Activated CD4-positive, alpha-beta T cell treated with anti-CD3 and anti-CD28 coated beads for 48 hours (primary cell): ENCODE measurements around the gene ARHGAP6.
"Not testable (repeated sequence)": the region's sequence is repeated elsewhere in the genome, so short reads cannot be mapped to it uniquely, and the experiment has no call there.

ENCODE experiments used
- DNase-seq: peaks from one replicate; pipeline ENCODE4 v3.0.0-alpha.2; 2020

The ARHGAP6 gene

GRCh38 chrX:11509786-11510185, 155.9 kb downstream of the ARHGAP6 start:
- DNase-seq: no peak

DNA sequence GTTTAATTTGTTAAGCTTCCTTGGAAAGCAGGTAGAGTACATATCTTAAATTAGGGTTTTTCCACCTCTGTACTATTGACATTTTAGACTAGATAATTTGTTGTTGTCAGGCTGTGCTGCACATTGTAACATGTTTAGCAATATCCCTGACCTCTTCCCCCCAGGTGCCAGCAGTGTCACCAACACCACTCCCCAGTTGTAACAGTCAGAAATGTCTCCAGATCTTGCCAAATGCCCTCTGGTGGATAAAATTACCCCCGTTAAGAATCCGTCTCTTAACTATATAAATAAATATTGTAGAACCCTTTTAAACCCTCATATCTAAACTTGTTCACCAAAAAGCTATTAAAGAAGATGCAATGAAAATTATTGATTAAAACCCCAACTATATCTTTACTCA, 161.5 kb downstream of the ARHGAP6 start:
- no peak for DNase-seq

DNA sequence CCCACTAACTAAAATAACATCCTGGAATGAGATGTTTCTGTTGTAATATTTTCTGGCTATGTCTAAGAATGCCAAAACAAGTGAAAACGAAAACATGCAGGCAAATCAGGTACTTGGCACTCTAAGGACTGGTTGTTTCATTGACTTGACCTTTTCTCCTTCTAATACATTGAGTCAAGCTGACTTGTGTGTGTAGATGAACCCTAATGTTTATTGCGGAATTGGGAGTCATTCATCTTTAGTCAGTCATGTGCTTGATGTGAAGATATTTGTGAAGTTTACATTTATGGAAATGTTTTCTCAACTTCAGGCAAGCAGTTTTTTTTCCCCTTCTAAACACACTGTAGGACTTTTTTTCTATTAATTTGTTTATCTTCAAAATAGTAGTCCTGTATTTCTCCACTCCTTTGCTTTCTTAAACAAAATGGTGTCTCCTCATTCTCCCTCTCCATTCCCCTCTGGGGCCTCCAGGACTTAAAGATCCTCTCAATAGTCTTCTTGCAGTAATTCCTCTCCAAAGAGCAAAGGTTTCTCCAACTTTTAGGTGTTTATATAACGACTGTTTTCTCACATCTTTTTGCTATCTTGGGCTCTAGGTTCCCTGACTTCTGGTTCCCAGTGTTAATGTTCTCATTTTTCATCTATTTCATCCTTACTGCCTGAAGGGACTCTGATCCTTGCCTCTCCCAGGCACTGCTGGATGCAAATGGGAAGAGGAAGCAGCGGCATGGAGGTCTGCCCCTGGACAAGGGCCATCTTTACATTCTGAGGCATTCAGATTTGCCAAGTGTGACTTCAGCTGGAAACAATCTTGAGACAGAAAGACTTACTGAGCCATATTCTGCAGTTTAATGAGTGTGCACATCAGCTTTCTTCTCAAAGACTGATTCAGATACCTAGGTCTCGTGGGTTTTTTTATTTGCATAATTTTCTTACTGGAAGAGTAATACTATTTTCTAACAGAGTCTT, 166.4 kb downstream of the ARHGAP6 start:
- no peak for DNase-seq

DNA sequence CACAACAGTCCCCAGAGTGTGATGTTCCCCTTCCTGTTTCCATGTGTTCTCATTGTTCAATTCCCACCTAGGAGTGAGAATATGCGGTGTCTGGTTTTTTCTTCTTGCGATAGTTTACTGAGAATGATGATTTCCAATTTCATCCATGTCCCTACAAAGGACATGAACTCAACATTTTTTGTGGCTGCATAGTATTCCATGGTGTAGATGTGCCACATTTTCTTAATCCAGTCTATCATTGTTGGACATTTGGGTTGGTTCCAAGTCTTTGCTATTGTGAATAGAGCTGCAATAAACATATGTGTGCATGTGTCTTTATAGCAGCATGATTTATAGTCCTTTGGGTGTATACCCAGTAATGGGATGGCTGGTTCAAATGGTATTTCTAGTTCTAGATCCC, 174.3 kb downstream of the ARHGAP6 start:
- DNase-seq: not testable (repeated sequence)

GRCh38 chrX:11484290-11484689, 181.4 kb downstream of the ARHGAP6 start:
- no peak for DNase-seq

DNA sequence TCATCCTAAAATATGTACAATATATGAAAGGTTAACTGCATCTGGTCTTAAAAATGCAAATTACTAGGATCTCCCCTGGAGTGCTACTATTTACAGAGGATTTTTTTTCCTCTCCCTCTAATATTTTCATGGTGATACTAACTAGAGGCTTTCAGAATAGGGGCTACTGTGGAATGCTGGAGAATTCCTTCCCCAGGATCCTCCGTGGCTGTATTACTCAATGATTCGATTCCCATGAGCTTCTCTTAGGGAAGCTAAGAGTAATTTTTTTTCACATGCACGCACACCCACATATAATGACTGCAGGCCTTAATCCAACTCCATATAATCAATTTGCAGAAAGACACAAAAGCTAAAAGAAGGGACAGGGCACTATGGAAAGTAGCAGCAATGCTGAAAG, 184.7 kb downstream of the ARHGAP6 start:
- DNase-seq: no peak

DNA sequence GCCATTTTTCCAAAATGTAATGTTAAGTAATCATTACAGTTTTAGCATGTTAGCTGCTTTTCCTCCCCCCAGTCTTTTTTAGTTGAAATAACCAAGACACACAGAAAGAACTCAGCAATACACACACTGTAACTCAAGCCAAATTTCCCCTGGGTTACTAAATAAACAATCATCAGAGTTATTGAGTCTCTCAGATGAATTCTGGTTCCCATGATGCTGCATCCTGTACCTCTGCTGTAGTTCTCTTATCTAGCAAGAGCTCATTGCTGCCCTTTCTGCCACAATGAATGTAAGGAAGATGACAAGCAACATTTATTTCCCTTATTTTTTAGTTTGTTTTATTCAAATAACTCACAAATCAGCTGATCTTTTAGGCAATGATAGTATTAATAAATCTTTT, 185.1 kb downstream of the ARHGAP6 start:
- no peak for DNase-seq

DNA sequence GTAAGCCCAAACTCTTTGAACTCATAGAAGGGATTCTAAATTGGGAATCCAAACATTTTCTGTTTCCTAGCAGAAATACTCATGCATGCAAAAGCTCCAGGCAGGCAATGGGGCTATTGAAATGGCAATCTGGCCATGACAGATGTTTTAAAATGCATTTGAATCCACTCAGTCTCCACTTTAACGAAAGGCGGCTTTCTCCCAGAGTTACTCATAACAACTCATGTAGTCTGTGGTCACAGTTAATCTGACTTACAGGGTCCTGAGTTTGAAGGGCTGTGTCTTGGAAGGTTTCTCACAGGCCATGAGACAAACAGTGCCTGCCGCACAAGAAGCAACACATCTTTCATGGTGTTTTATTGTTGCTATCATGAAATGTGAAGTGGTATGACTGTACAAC, 186.8 kb downstream of the ARHGAP6 start:
- no peak for DNase-seq

DNA sequence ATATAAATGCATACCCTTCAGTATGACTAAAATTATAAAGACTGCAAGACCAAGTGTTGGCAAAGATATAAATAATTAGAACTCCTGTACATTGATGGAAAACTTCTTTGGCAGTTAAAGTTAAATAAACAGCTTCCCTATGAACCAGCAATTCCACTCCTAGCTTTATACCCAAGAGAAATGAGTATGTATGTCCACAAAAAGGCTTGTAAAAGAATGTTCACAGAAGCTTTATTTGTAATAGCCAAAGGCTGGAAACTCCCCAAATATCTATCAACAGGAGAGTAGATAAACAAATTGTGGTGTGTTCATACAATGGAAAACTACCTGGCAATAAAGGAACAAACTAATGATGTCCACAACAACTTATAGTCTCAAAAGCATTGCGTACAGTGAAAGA, 187.7 kb downstream of the ARHGAP6 start:
- no peak for DNase-seq

GRCh38 chrX:11474576-11474975, 191.1 kb downstream of the ARHGAP6 start:
- no peak for DNase-seq

DNA sequence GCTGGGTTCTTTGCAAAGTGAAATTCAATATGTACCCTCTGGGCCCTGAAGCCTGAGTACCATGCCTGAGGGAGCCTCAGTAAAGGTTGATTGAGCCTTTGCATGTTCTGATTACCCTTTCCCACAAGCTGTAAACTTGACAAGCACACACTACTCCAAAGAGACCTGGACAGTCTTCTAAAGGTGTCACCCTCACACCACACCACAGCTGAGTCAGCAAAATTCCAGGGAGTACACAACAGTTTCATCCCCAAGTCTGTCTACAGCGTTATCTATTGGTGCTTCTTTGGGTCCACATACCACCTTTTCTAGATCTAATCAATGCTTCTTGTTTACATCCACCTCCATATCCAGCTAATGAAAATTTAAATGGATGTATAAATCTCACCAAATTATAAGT, 191.7 kb downstream of the ARHGAP6 start:
- DNase-seq: no peak

DNA sequence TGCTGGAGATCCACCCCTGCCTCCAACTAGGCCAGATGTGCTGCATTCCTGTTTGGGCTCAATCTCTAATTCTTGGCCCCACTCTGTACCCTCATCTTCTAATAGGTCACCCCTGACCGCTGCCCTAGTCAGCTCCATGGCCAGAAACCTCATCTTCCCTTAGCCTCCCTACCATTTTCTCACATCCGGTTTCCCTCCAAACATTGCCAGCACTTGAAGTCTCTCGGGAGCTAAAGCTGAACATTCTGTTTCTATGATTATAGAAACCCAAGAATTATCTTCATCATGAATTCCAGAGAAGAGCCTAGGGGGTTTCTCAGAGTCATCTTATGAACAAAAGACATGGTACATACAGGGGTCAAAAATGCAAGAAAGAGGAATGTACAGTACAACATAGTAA, 192.8 kb downstream of the ARHGAP6 start:
- DNase-seq: no peak

- DNase-seq: no peak
Observed at GRCh38 chrX:11472381-11472780, 193.3 kb downstream of the ARHGAP6 start.

GRCh38 chrX:11470250-11470974, 195.3 kb downstream of the ARHGAP6 start:
- DNase-seq: no peak

DNA sequence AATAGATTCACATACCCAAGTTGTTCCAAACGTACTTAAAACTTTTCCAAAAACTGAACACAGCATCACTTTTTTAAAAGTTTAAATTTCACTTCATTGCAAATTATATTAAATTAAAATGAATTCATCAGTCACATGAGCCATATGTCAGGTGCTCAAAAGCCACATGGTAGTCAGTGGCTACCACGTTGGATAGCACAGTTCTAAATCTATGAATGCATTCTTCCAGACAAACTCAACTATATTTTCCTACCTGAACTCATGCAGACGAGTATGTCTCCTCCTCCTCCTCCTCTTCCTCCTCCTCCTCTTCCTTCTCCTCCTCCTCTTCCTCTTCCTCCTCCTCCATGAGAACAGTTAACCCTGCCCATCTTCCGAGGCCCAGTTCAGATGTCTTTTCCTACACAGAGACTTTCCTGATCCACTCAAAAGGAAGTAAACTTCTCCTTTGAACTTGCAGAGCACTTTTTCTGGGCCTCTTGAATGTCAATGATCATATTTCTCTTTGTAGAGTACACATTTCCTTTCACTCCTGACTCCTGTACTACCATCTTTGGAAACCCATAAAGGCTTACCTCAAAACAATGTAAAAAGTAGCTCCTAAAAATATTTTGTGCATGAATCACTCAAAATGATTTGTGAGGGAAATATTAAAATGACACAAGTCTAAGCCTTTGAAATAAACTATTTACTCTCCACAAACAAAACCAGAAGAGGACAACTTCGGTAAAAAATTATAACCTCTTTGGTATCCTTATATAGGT, 199.9 kb downstream of the ARHGAP6 start:
- no peak for DNase-seq

DNA sequence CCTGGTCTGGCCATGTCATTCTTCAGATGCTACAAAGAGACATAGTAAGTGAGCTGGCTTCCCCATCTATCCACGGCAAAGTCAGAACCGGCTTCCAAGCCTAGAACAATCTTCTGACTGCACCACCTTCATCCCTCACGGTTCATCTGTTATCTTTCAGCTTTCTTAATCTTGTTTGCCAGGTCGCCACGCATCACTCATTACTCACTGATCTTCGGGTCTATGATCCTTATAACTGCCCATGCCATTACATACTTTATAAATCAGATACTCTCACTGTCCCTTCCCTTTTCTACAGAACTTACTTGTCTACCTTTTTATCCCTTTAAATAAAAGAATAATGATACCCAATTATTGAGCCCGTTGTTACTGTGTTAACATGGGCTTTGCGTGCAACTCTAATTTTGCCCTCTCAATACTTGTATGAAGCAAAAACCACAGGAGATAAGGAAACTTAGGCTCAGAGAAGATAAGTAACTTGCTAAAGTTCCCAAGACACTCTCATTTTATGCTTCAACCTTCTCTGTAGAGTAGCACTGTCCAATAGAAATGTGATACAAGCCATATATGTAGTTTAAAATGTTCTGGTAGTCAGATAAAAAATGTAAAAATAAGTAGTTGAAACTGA, 200.8 kb downstream of the ARHGAP6 start:
- no peak for DNase-seq

DNA sequence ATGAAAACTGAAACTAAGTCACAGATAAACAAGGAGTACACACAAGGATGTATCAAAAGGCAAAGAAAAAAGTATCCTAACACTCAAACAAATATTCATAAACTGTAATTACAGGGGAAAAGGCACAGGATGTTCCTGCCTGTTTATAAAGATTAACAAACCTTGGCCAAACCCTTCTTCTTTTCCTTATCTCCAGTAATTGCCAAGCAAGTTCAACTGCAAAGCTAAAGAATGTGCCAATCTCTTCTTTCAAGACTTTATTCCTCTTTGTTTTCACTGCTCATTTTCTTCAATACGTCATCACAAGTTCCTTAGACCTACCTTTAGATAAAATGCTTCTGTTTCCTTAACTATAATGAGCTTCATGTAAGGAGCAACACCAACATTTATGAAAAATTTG, 201.3 kb downstream of the ARHGAP6 start:
- no peak for DNase-seq

DNA sequence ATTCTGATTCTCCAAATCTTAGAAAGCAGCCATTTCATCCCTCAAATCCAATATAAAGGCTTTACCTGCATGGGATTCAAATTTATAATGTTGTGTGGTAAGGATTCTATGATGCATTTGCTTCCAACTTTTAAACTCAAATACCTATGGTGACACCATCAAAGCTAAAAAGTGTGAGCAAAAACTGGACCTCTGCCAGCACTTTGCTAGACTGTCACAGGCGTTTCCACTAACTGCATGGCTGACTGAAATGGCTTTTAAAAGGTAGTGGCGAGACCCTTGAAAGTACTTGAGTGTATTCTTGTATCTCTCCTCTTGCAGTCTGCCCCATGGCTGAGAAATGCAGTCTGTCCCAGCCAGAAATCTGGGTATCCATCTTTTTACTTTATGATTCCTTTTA, 203.1 kb downstream of the ARHGAP6 start:
- no peak for DNase-seq

DNA sequence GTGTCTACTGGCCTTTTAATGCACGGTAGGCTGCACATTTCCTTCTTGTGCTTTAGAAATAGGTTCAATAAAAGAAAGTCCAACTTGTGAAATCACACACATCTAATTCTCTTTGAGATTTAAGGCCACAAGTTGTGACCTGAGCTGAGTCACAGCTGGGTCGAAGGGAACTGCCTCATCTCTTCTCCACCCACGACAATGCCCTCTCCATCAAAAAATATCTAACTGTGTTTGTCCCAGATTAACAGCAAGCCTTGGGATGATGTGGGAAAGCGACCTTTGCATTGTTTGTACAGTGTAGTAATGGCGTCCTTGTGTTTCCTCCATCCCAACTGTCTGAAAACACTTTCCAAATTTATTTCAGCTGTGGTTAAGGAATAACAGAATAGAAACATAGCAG, 203.6 kb downstream of the ARHGAP6 start:
- no peak for DNase-seq

DNA sequence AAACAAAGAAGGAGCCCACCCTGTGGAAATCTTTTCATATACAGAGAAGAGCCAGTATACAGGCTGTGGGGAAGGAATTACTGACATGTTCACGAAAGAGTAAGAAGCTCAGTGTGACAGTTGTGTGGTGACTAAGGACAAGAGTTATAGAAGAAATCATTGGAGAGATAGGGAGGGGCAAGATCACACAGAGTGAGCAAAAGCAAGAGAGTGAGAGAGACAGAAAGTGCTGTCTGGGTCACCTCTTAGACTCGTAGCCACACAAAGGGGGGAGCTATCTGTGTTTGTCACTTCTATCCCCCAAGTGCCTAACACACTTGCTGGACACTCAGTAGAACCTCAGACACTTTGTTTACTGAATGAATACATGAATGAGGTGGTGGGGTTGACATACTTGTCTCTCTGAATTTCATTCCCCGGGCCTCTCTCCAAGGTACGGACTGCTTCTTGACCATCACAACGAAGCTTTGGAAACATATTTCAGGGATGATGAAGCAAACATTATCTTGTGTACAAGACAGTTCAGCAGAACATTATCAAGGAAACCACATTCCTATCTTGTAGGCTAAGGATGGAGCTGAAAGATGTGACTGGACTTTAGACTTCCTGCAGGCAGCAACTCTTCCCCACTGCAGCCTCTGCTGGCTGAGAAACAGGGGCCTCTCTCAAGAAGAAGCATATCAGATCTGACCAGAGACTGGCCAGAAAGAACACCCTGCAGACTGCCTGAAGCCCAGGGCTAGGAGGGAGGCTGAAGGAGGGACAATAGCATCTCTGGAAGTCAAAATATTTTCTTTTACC, 204.3 kb downstream of the ARHGAP6 start:
- DNase-seq: no peak

DNA sequence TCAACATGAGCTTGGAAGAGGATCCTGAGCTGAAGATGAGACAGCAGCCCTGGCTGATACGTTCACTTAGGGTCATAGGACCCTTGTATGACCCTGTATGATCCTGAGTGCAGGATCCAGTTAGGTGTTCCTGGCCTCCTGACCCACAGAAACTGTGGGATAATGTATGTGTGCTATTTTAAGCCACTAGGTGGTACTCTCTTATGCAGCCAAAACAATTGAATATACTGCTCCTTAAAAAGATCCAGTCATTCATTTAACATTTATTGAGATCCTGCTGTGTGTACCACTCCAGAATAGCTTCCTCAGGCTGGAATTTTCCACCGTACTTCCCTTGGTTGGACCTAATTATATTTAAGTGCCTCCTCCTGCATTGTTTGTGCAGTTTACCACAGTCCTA, 205.4 kb downstream of the ARHGAP6 start:
- DNase-seq: no peak

DNA sequence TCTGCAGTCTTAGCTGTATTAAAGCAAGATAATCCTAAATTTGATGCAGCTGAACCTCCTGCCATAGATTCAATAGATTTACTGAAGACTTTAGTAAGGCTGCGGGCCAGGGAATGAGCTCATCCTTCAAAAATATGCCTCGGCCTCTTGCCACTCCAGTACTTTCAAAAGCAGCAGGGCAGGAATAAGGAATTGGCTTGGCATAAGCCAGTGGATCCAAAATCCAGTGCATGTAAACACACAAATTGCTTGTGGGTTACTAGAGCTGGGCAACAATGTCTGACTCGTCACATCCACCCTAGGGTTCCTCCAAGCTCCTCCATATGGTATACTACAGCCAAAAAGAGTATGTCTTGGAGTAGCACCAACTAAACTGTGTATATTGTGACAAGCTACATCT, 207.6 kb downstream of the ARHGAP6 start:
- DNase-seq: no peak
